Effector memory CD4-positive, alpha-beta T cell (primary cell): Measurements from ENCODE around the gene ART4.
A peak's percentile ranks its signal among the peaks of the same experiment; 100 is the strongest.

Experiments
- DNase-seq, 3 donors: peaks; one replicate each; pipeline ENCODE4 v3.0.0-alpha.2; 2020
- H3K27ac ChIP-seq: 2 replicates; pipeline ENCODE4 v1.7.0; 2013; ENCODE audit warnings: mild to moderate bottlenecking, low read length, moderate library complexity; ENCODE audit not compliant: insufficient read depth, poor library complexity, severe bottlenecking
- H3K27me3 ChIP-seq: replicated peaks from 2 replicates; pipeline ENCODE4 v1.7.0; 2013; ENCODE audit warnings: mild to moderate bottlenecking, low read length; ENCODE audit not compliant: insufficient read depth, control insufficient read depth, poor library complexity, severe bottlenecking
- H3K36me3 ChIP-seq: 2 replicates; pipeline ENCODE4 v1.7.0; 2013; ENCODE audit warnings: mild to moderate bottlenecking, low read length, moderate library complexity; ENCODE audit not compliant: control insufficient read depth, insufficient read depth
- H3K4me1 ChIP-seq: 2 replicates; pipeline ENCODE4 v1.7.0; 2013; ENCODE audit warnings: low read length, mild to moderate bottlenecking; ENCODE audit not compliant: control insufficient read depth, insufficient read depth, poor library complexity, severe bottlenecking
- H3K4me3 ChIP-seq: 2 replicates; pipeline ENCODE4 v1.7.0; 2013; ENCODE audit warnings: low read length, low read depth, mild to moderate bottlenecking; ENCODE audit not compliant: insufficient read depth, poor library complexity, severe bottlenecking
- H3K9me3 ChIP-seq: 2 replicates; pipeline ENCODE4 v1.7.0; 2013; ENCODE audit warnings: mild to moderate bottlenecking, low read length, moderate library complexity; ENCODE audit not compliant: control insufficient read depth

The ART4 gene

GRCh38 chr12:14853961-14854360 lies 10.6 kb upstream of the ART4 start:
- Histone ChIP-seq H3K4me1 (no peaks in the 10 kb centered on the region), H3K27me3 (no peaks in the 10 kb centered on the region), H3K4me3 (no peak overlapping the region), H3K9me3 (no peaks in the 10 kb centered on the region), H3K36me3 (no peaks in the 10 kb centered on the region), H3K27ac (no peak overlapping the region)
- DNase-seq = no peak

- no peak for DNase-seq
- H3K9me3 ChIP-seq = no peaks in the 10 kb centered on the region
- H3K4me1 ChIP-seq = no peaks in the 10 kb centered on the region
- no peaks in the 10 kb centered on the region for H3K27me3 ChIP-seq
- H3K36me3 ChIP-seq = no peaks in the 10 kb centered on the region
- H3K4me3 ChIP-seq = no peak overlapping the region
- H3K27ac ChIP-seq = no peak overlapping the region
Measured at GRCh38 chr12:14852880-14853279, 9.6 kb upstream of the ART4 start.

DNA sequence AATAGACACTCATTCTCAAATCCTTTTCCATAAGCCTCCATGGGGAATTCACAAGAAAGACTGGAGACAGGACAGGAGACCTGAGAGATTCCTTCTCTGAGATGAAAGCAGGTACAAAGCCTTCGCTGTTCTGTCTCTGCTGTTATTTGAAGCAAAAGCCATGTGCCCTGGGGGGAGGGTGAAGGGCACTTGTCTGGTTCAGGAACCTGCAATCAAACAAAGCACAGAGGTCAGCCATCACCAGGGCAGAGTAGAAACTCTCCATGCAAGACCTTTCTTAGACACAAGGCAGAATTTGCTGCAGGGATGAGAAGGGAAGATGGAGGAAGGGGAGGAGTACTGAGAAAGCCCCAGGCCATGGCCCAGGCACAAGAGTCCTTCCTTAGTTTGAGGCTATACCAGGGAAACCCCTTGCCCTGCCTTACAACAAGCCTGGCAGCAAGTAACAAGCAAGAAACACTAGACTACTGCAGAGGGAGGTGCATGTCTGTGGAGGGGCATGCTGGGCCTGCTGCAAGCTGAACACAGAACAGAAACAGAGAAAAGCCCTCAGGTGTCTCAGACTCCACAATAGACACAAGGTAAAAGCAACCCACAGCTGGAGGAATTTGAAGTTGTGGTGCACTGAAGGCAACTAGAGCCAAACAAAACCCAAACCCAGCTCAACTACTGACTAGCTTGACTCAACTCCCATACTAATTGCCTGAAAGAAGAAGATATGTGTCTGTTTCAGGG lies 7.8 kb upstream of the ART4 start:
- no peaks in the 10 kb centered on the region for H3K36me3 ChIP-seq
- H3K27me3 ChIP-seq = no peaks in the 10 kb centered on the region
- H3K4me3 ChIP-seq = no peak overlapping the region
- no peaks in the 10 kb centered on the region for H3K4me1 ChIP-seq
- no peak overlapping the region for H3K27ac ChIP-seq
- no peak for DNase-seq
- H3K9me3 ChIP-seq = no peaks in the 10 kb centered on the region

- Histone ChIP-seq H3K4me1 (no peaks in the 10 kb centered on the region), H3K4me3 (no peak overlapping the region), H3K9me3 (no peaks in the 10 kb centered on the region), H3K36me3 (no peaks in the 10 kb centered on the region), H3K27ac (no peak overlapping the region), H3K27me3 (no peaks in the 10 kb centered on the region)
- no peak for DNase-seq
Measured at GRCh38 chr12:14849661-14850060, 6.3 kb upstream of the ART4 start.

- Histone ChIP-seq H3K36me3 (no peaks in the 10 kb centered on the region), H3K4me1 (no peaks in the 10 kb centered on the region), H3K4me3 (no peak overlapping the region), H3K27ac (no peak overlapping the region), H3K27me3 (no peaks in the 10 kb centered on the region), H3K9me3 (no peaks in the 10 kb centered on the region)
- no peak for DNase-seq
Measured at GRCh38 chr12:14846876-14847580, 3.7 kb upstream of the ART4 start.

GRCh38 chr12:14846042-14846587 lies 2.8 kb upstream of the ART4 start:
- no peak for DNase-seq
- Histone ChIP-seq H3K36me3 (no peaks in the 10 kb centered on the region), H3K4me1 (no peaks in the 10 kb centered on the region), H3K27me3 (no peaks in the 10 kb centered on the region), H3K27ac (no peak overlapping the region), H3K4me3 (no peak overlapping the region), H3K9me3 (no peaks in the 10 kb centered on the region)

DNA sequence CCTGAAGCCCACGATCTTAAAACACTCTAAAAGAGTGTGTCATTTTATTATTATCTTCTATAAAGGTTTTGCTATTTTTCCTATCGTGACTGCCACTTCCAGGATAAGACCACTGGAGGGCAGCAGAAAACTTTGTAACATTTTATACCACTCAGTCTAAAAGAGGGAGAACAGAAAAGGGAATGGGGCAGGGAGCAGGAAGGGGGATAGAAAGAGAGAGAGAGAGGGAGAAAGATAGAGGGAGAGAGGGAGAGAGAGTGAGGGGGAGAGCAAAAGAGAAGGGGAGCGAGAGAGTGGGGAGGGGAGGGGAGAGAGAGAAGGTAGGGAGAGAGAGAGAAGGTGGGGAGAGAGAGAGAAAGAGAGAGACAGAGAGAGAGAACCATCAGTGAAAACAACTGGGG lies 2.0 kb upstream of the ART4 start:
- no peak overlapping the region for H3K4me3 ChIP-seq
- H3K27me3 ChIP-seq = no peaks in the 10 kb centered on the region
- DNase-seq = peak in 1 of 3 donors; percentile 23
- no peak overlapping the region for H3K27ac ChIP-seq
- H3K9me3 ChIP-seq = no peaks in the 10 kb centered on the region
- H3K4me1 ChIP-seq = no peaks in the 10 kb centered on the region
- H3K36me3 ChIP-seq = no peaks in the 10 kb centered on the region

- Histone ChIP-seq H3K9me3 (no peaks in the 10 kb centered on the region), H3K36me3 (no peaks in the 10 kb centered on the region), H3K27me3 (no peaks in the 10 kb centered on the region), H3K27ac (no peak overlapping the region), H3K4me1 (no peaks in the 10 kb centered on the region), H3K4me3 (no peak overlapping the region)
- DNase-seq = no peak
Measured at GRCh38 chr12:14844401-14844800, 1.1 kb upstream of the ART4 start.

- H3K4me3 ChIP-seq = no peak overlapping the region
- no peak for DNase-seq
- no peak overlapping the region for H3K27ac ChIP-seq
- no peaks in the 10 kb centered on the region for H3K9me3 ChIP-seq
- H3K36me3 ChIP-seq = no peaks in the 10 kb centered on the region
- H3K4me1 ChIP-seq = no peaks in the 10 kb centered on the region
- H3K27me3 ChIP-seq = no peaks in the 10 kb centered on the region
Measured at GRCh38 chr12:14842315-14842714, 1.0 kb downstream of the ART4 start.

- Histone ChIP-seq H3K9me3 (no peaks in the 10 kb centered on the region), H3K27ac (no peak overlapping the region)
Measured at GRCh38 chr12:14841761-14842160, 1.6 kb downstream of the ART4 start.

More at GRCh38 chr12:14841761-14842160, 1.6 kb downstream of the ART4 start:
- H3K27me3 ChIP-seq = no peaks in the 10 kb centered on the region
- no peaks in the 10 kb centered on the region for H3K4me1 ChIP-seq
- H3K36me3 ChIP-seq = no peaks in the 10 kb centered on the region
- DNase-seq = no peak
- no peak overlapping the region for H3K4me3 ChIP-seq
